Stimulated activated CD4-positive, alpha-beta T cell treated with anti-CD3 and anti-CD28 coated beads, Interleukin-2, amount 100 ng/mL, for 4 hours (primary cell): ENCODE data around the gene HSPA1A.

Source experiments
- DNase-seq: peaks from one replicate; pipeline ENCODE4 v3.0.0-alpha.2; 2020; ENCODE audit warnings: low read depth

Gene HSPA1A

GRCh38 chr6:31865205-31866118, 50.1 kb downstream of the HSPA1A start:
- no peak for DNase-seq
